Testis (tissue), 3 donors: Measurements from ENCODE around the gene ANO10. TPM values are rescaled to one million over a fixed set of nuclear protein-coding genes. Genes with fewer than 3 reads are reported as not detected.

ENCODE experiments used
- DNase-seq: peaks from one replicate; pipeline ENCODE4 v3.0.0-alpha.2; 2019
- H3K27ac ChIP-seq, 2 donors: fragments of 200-600 bp; sonication (generic); one replicate each; pipeline ENCODE4 v1.5.1; 2019
- H3K27me3 ChIP-seq: fragments of 200-600 bp; sonication (generic); one replicate; pipeline ENCODE4 v1.5.1; 2019
- H3K36me3 ChIP-seq: fragments of 200-600 bp; sonication (generic); one replicate; pipeline ENCODE4 v1.5.1; 2017; ENCODE audit warnings: low read depth; ENCODE audit errors: missing control alignments
- H3K4me1 ChIP-seq: fragments of 200-600 bp; sonication (generic); one replicate; pipeline ENCODE4 v1.5.1; 2019
- H3K4me3 ChIP-seq, 2 donors: fragments of 200-600 bp; sonication (generic); one replicate each; pipeline ENCODE4 v1.5.1; 2017 to 2019
- H3K9me3 ChIP-seq: fragments of 200-600 bp; sonication (generic); one replicate; pipeline ENCODE4 v1.5.1; 2017
- CTCF ChIP-seq, 3 experiments: fragments of 450-650 bp in 2 of 3; fragments of 200-600 bp in 1 of 3; sonication (generic) in 1 of 3; IDR thresholded peaks; one replicate each; pipeline ENCODE4 v1.5.1; 2016 to 2019; ENCODE audit warnings: antibody characterized with exemption in 3 of 3, mild to moderate bottlenecking in 2 of 3, moderate library complexity in 1 of 3
- POLR2A ChIP-seq: fragments of 450-650 bp; IDR thresholded peaks from one replicate; pipeline ENCODE4 v1.6.1; 2017; ENCODE audit warnings: antibody characterized with exemption, mild to moderate bottlenecking, moderate library complexity
- WGBS, 2 donors: methylation state at CpG; one replicate each; pipeline ENCODE4 v1.1.5; 2018; 5-methylcytosine and 5-hydroxymethylcytosine counted together
- intact Hi-C: fragments of 100-400 bp; cut with DNase I; formaldehyde crosslinking; loops from one replicate; pipeline ENCODE4 v1.15.1; 2023; ENCODE audit warnings: low total_unique reads
- polyA plus RNA-seq: library from polyadenylated mRNA; stranded (reverse); fragments of 350-450 nt; fragmentation: Illumina TruSeq; extraction: RNeasy Lipid Tissue Mini Kit (QIAGEN cat#74804); gene quantifications from one replicate; pipeline ENCODE4 v1.2.3, GENCODE V29; 2014; ENCODE audit warnings: low read depth, low replicate concordance; ENCODE audit not compliant: insufficient read depth
- total RNA-seq, 2 donors: library from RNA; depleted of rRNA; stranded (reverse); fragments of >200 nt; gene quantifications; one replicate each; pipeline ENCODE4 v1.2.3, GENCODE V29; 2016

The ANO10 gene
- total and polyA plus RNA-seq, 3 donors from 2014 or later: 19.9 to 26.3 (median 25.0) TPM

GRCh38 chr3:43644443-43644842 is 22.6 kb upstream of the ANO10 start:
- H3K4me1 ChIP-seq: no peaks in the 10 kb centered on the region
- H3K9me3 ChIP-seq: no peaks in the 10 kb centered on the region
- no peak overlapping the region for H3K27ac ChIP-seq
- H3K36me3 ChIP-seq: no peaks in the 10 kb centered on the region
- H3K27me3 ChIP-seq: no peaks in the 10 kb centered on the region
- TF ChIP-seq POLR2A: no peak
- TF ChIP-seq CTCF (IDR thresholded peaks at IDR 0.05): no peak
- no peak overlapping the region for H3K4me3 ChIP-seq
- intact Hi-C loops: no loop called here
- 93 to 100% methylated on average over 2 of the region's 2 CpGs for WGBS, 2 donors
- no peak for DNase-seq

GRCh38 chr3:43641306-43642114 is 19.7 kb upstream of the ANO10 start:
- intact Hi-C loops: no loop called here
- 88 to 93% methylated on average over 4 of the region's 4 CpGs for WGBS, 2 donors

GRCh38 chr3:43640681-43641080 is 18.9 kb upstream of the ANO10 start:
- TF ChIP-seq POLR2A (no peak), CTCF (IDR thresholded peaks at IDR 0.05) (no peak)
- H3K9me3 ChIP-seq: no peaks in the 10 kb centered on the region
- WGBS, 2 donors: 89 to 90% methylated on average over 3 of the region's 3 CpGs
- H3K27ac ChIP-seq: no peak overlapping the region
- no peaks in the 10 kb centered on the region for H3K4me1 ChIP-seq
- no peaks in the 10 kb centered on the region for H3K27me3 ChIP-seq
- no peak overlapping the region for H3K4me3 ChIP-seq
- intact Hi-C loops: no loop called here
- no peaks in the 10 kb centered on the region for H3K36me3 ChIP-seq
- DNase-seq: no peak

More at GRCh38 chr3:43641306-43642114, 19.7 kb upstream of the ANO10 start:
- no peaks in the 10 kb centered on the region for H3K27me3 ChIP-seq
- TF ChIP-seq POLR2A: no peak
- no peak for TF ChIP-seq CTCF (IDR thresholded peaks at IDR 0.05)
- no peak overlapping the region for H3K4me3 ChIP-seq
- no peaks in the 10 kb centered on the region for H3K36me3 ChIP-seq
- no peaks in the 10 kb centered on the region for H3K9me3 ChIP-seq
- no peak overlapping the region for H3K27ac ChIP-seq
- DNase-seq: no peak
- no peaks in the 10 kb centered on the region for H3K4me1 ChIP-seq

GRCh38 chr3:43638594-43639447 is 17.0 kb upstream of the ANO10 start:
- TF ChIP-seq POLR2A: no peak

GRCh38 chr3:43637702-43638101 is 15.9 kb upstream of the ANO10 start:
- 82 to 84% methylated on average over 3 of the region's 3 CpGs for WGBS, 2 donors
- no peaks in the 10 kb centered on the region for H3K4me1 ChIP-seq
- no peak overlapping the region for H3K27ac ChIP-seq
- no peaks in the 10 kb centered on the region for H3K9me3 ChIP-seq
- intact Hi-C loops: no loop called here
- no peaks in the 10 kb centered on the region for H3K36me3 ChIP-seq
- DNase-seq: no peak
- no peaks in the 10 kb centered on the region for H3K27me3 ChIP-seq
- no peak overlapping the region for H3K4me3 ChIP-seq
- no peak for TF ChIP-seq POLR2A
- no peak for TF ChIP-seq CTCF (IDR thresholded peaks at IDR 0.05)

More at GRCh38 chr3:43638594-43639447, 17.0 kb upstream of the ANO10 start:
- DNase-seq: no peak
- H3K4me3 ChIP-seq: no peak overlapping the region
- no peaks in the 10 kb centered on the region for H3K4me1 ChIP-seq
- H3K27ac ChIP-seq: no peak overlapping the region
- intact Hi-C loops: no loop called here
- H3K9me3 ChIP-seq: no peaks in the 10 kb centered on the region
- WGBS, 2 donors: 66 to 81% methylated on average over 9 of the region's 9 CpGs
- no peaks in the 10 kb centered on the region for H3K36me3 ChIP-seq
- H3K27me3 ChIP-seq: no peaks in the 10 kb centered on the region
